ENCODE data around the gene TMEM205.

- TF ChIP-seq CTCF (IDR thresholded peaks at IDR 0.05; ENCODE audit: insufficient read depth, low read depth, low read length) (peak; percentile 12), EZH2 (IDR thresholded peaks at IDR 0.05; ENCODE audit: insufficient read depth, low read length) (no peak)
Measured at GRCh38 chr19:11378319-11379189, 32.5 kb upstream of the TMEM205 start.

Measured in astrocyte (in vitro differentiated cells and primary cell).